HG03060 (cell line): ENCODE results near the gene JPT1.

Source experiments
- ATAC-seq: cut with Tn5 transposase; IDR thresholded peaks from one replicate; pipeline ENCODE4 v1.9.1; 2021; ENCODE audit warnings: low read depth, moderate number of reproducible peaks; ENCODE audit not compliant: unreplicated experiment

Gene JPT1

GRCh38 chr17:75087558-75088453 is 66.5 kb downstream of the JPT1 start, which contains the start of gene SLC16A5:
TSS of gene SLC16A5 (plus strand) at chr17:75087954. CDS start at chr17:75093637, 5,683 bp downstream.
- ATAC-seq = no peak

DNA sequence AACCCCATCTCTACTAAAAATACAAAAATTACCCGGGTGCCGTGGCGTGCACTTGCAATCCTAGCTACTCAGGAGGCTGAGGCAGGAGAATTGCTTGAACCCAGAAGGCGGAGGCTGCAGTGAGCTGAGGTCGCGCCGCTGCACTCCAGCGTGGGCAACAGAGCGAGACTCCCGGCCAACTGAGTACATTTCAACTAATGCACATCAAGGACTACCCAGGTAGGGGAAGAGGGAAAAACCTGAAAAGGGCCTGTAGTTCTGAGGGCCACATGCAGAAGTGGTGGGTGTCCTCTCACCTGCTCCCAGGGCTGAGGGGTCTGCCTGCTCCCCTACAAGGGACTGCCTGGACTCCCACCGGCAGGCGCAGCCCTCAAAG is 67.1 kb downstream of the JPT1 start:
- ATAC-seq = no peak

DNA sequence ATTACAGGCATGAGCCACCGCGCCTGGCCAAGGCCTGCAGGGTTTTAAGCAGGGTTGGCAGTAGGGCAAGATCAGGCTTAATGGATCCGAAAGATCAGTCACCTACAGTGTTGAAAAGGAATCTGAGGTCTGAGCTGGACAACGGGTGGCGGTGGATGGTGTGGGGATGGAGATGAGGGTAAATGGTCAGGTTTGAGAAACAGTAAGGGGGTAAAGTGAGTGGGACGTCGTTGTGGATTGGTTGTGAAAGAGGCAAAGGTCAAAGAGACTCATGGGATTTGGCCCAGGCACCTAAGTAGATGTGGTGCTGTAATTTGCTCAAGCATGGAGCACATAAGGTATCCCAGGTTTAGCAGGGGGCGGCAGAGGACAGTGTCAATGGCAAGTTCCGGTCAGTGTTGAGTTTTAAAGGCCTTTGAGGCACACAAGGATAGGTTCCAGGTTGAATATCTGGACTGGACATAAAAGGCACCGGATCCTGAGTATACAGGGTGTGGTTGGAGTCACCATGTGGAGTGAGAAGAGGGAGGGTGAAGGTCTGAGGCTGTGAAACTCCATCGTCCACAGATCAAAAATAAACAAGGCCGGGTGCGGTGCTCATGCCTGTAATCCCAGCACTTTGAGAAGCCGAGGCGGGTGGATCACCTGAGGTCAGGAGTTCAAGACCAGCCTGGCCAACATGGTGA is 67.7 kb downstream of the JPT1 start:
- no peak for ATAC-seq
